Measurements from ENCODE around the gene BMAL1.

DNA sequence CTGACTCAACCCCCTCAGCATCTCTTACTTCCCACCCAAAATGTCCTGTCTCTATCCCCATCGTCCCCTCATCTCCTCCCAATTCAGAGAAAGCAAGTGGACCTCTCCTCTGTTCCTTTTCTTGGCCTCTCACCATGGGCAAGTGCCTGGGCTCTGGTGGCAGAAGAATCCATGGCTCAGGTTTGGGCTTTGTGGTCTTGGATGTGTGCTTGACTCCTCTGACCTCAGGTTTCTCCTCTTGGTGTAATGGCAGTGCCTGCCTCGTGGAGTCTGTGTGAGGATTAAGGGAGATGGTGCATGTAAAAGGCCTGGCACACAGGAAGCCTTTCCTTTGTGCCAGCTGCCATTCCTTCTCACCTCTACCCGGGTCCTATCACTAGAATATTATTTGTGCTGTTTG is 3.2 kb downstream of the BMAL1 start:
- TF ChIP-seq CTCF (IDR thresholded peaks at IDR 0.05), result no peak
- no peak for TF ChIP-seq POLR2AphosphoS5 (IDR thresholded peaks at IDR 0.05)
- TF ChIP-seq POLR2A (IDR thresholded peaks at IDR 0.05), result no peak
- TF ChIP-seq EP300 (IDR thresholded peaks at IDR 0.05), result no peak

All from stomach (tissue), 4 donors.